ENCODE measurements around the gene KDM5A. TPM values are rescaled to one million over a fixed set of nuclear protein-coding genes. Genes with fewer than 3 reads are reported as not detected.
"Not testable (repeated sequence)": the region's sequence is repeated elsewhere in the genome, so short reads cannot be mapped to it uniquely, and the experiment has no call there.

KDM5A gene
- polyA plus RNA-seq, 1 donor from 2014 or later, result 11.2 TPM

- no peaks in the 10 kb centered on the region for H3K9me2 ChIP-seq (ENCODE audit: insufficient read depth, low read length)
- TF ChIP-seq REST (IDR thresholded peaks at IDR 0.05; ENCODE audit: borderline replicate concordance), result no peak
- no peak overlapping the region for H2AFZ ChIP-seq (ENCODE audit: low read depth, low read length)
- no peak overlapping the region for H3K27ac ChIP-seq (ENCODE audit: low read length)
- peaks cover 14% of the 10 kb centered on the region for H3K36me3 ChIP-seq (ENCODE audit: insufficient read depth, low read length)
- no peaks in the 10 kb centered on the region for H3K27me3 ChIP-seq (ENCODE audit: insufficient read depth, low read depth, low read length)
- no peak overlapping the region for H3K9ac ChIP-seq (ENCODE audit: low read length)
- no peaks in the 10 kb centered on the region for H3F3A ChIP-seq (ENCODE audit: insufficient read depth, low read length, poor library complexity, severe bottlenecking)
- no peak overlapping the region for H3K4me2 ChIP-seq (ENCODE audit: low read length)
- no peak overlapping the region for H3K4me3 ChIP-seq (ENCODE audit: low read length)
- no peaks in the 10 kb centered on the region for H4K20me1 ChIP-seq (ENCODE audit: insufficient read depth)
- no peaks in the 10 kb centered on the region for H3K79me2 ChIP-seq (replicated peaks; ENCODE audit: insufficient read depth, low read length)
- no peaks in the 10 kb centered on the region for H3K9me3 ChIP-seq (ENCODE audit: low read length)
Measured at GRCh38 chr12:304805-305204, 84.3 kb downstream of the KDM5A start.

GRCh38 chr12:302766-303165 is 86.4 kb downstream of the KDM5A start:
- H3K36me3 ChIP-seq (ENCODE audit: insufficient read depth, low read length); H3K79me2 ChIP-seq (replicated peaks; ENCODE audit: insufficient read depth, low read length); H3K27ac ChIP-seq (ENCODE audit: low read length); H2AFZ ChIP-seq (ENCODE audit: low read depth, low read length); H3K9me2 ChIP-seq (ENCODE audit: insufficient read depth, low read length); H3F3A ChIP-seq (ENCODE audit: insufficient read depth, low read length, poor library complexity, severe bottlenecking); H3K4me3 ChIP-seq (ENCODE audit: low read length); H3K27me3 ChIP-seq (ENCODE audit: insufficient read depth, low read depth, low read length); H4K20me1 ChIP-seq (ENCODE audit: insufficient read depth); H3K4me2 ChIP-seq (ENCODE audit: low read length); H3K9ac ChIP-seq (ENCODE audit: low read length); H3K9me3 ChIP-seq (ENCODE audit: low read length): not testable (repeated sequence)

GRCh38 chr12:300166-300565 is 89.0 kb downstream of the KDM5A start:
- not testable (repeated sequence) for H3K27ac ChIP-seq (ENCODE audit: low read length); H3K79me2 ChIP-seq (replicated peaks; ENCODE audit: insufficient read depth, low read length); H3K9me3 ChIP-seq (ENCODE audit: low read length); H3K9me2 ChIP-seq (ENCODE audit: insufficient read depth, low read length); H4K20me1 ChIP-seq (ENCODE audit: insufficient read depth); H3K27me3 ChIP-seq (ENCODE audit: insufficient read depth, low read depth, low read length); H3K9ac ChIP-seq (ENCODE audit: low read length); H3K4me3 ChIP-seq (ENCODE audit: low read length); H3F3A ChIP-seq (ENCODE audit: insufficient read depth, low read length, poor library complexity, severe bottlenecking); H3K4me2 ChIP-seq (ENCODE audit: low read length); H2AFZ ChIP-seq (ENCODE audit: low read depth, low read length)
- peaks cover 10% of the 10 kb centered on the region for H3K36me3 ChIP-seq (ENCODE audit: insufficient read depth, low read length)

- H3K4me3 ChIP-seq (ENCODE audit: low read length); H4K20me1 ChIP-seq (ENCODE audit: insufficient read depth); H3K9ac ChIP-seq (ENCODE audit: low read length); H3K79me2 ChIP-seq (replicated peaks; ENCODE audit: insufficient read depth, low read length); H3K27me3 ChIP-seq (ENCODE audit: insufficient read depth, low read depth, low read length); H3K9me3 ChIP-seq (ENCODE audit: low read length); H3F3A ChIP-seq (ENCODE audit: insufficient read depth, low read length, poor library complexity, severe bottlenecking); H3K4me2 ChIP-seq (ENCODE audit: low read length); H2AFZ ChIP-seq (ENCODE audit: low read depth, low read length); H3K9me2 ChIP-seq (ENCODE audit: insufficient read depth, low read length); H3K27ac ChIP-seq (ENCODE audit: low read length): not testable (repeated sequence)
- peaks cover 16% of the 10 kb centered on the region for H3K36me3 ChIP-seq (ENCODE audit: insufficient read depth, low read length)
Measured at GRCh38 chr12:299511-299910, 89.6 kb downstream of the KDM5A start.

GRCh38 chr12:298059-298458 is 91.1 kb downstream of the KDM5A start:
- not testable (repeated sequence) for H4K20me1 ChIP-seq (ENCODE audit: insufficient read depth); H3K9me3 ChIP-seq (ENCODE audit: low read length); H3K9me2 ChIP-seq (ENCODE audit: insufficient read depth, low read length); H3F3A ChIP-seq (ENCODE audit: insufficient read depth, low read length, poor library complexity, severe bottlenecking); H3K4me3 ChIP-seq (ENCODE audit: low read length); H3K27me3 ChIP-seq (ENCODE audit: insufficient read depth, low read depth, low read length); H3K27ac ChIP-seq (ENCODE audit: low read length); H2AFZ ChIP-seq (ENCODE audit: low read depth, low read length); H3K9ac ChIP-seq (ENCODE audit: low read length); H3K79me2 ChIP-seq (replicated peaks; ENCODE audit: insufficient read depth, low read length); H3K4me2 ChIP-seq (ENCODE audit: low read length)
- H3K36me3 ChIP-seq (ENCODE audit: insufficient read depth, low read length), result peaks cover 21% of the 10 kb centered on the region
